Parathyroid adenoma (tissue), 2 donors: ENCODE results near the gene LHX6.
A peak's percentile ranks its signal among the peaks of the same experiment; 100 is the strongest.

Source experiments
- H2AFZ ChIP-seq: fragments of 300-600 bp; sonication (generic); one replicate; pipeline ENCODE4 v1.7.0; 2017; ENCODE audit warnings: antibody characterized with exemption, mild to moderate bottlenecking
- H3K27ac ChIP-seq: fragments of 300-600 bp; sonication (generic); one replicate; pipeline ENCODE4 v1.7.0; 2017
- H3K27me3 ChIP-seq: fragments of 300-600 bp; sonication (generic); one replicate; pipeline ENCODE4 v1.7.0; 2017; ENCODE audit warnings: low read length; ENCODE audit not compliant: control insufficient read depth, insufficient read depth
- H3K36me3 ChIP-seq: fragments of 300-600 bp; sonication (generic); one replicate; pipeline ENCODE4 v1.7.0; 2017; ENCODE audit warnings: low read length; ENCODE audit not compliant: control insufficient read depth, insufficient read depth
- H3K4me1 ChIP-seq: fragments of 300-600 bp; sonication (generic); one replicate; pipeline ENCODE4 v1.7.0; 2017; ENCODE audit warnings: control low read depth
- H3K4me2 ChIP-seq: fragments of 300-600 bp; sonication (generic); one replicate; pipeline ENCODE4 v1.7.0; 2017; ENCODE audit warnings: low read length
- H3K4me3 ChIP-seq: fragments of 300-600 bp; sonication (generic); one replicate; pipeline ENCODE4 v1.7.0; 2017; ENCODE audit warnings: low read depth, low read length
- H3K79me2 ChIP-seq: fragments of 300-600 bp; sonication (generic); one replicate; pipeline ENCODE4 v1.7.0; 2017; ENCODE audit warnings: control low read depth
- H3K9ac ChIP-seq: fragments of 300-600 bp; sonication (generic); one replicate; pipeline ENCODE4 v1.7.0; 2017; ENCODE audit warnings: mild to moderate bottlenecking
- H3K9me3 ChIP-seq: fragments of 300-600 bp; sonication (generic); one replicate; pipeline ENCODE4 v1.7.0; 2017; ENCODE audit warnings: low read length; ENCODE audit not compliant: control insufficient read depth
- CTCF ChIP-seq: fragments of 300-600 bp; sonication (generic); IDR thresholded peaks from one replicate; pipeline ENCODE4 v1.7.0; 2017; ENCODE audit warnings: antibody characterized with exemption, mild to moderate bottlenecking
- donor health status: primary hyperparathyroidism.

Gene LHX6

GRCh38 chr9:122252796-122253195 lies 24.0 kb upstream of the LHX6 start:
- Histone ChIP-seq H3K4me2 (no peak overlapping the region), H3K4me1 (no peaks in the 10 kb centered on the region), H3K27me3 (no peaks in the 10 kb centered on the region), H3K79me2 (no peaks in the 10 kb centered on the region), H2AFZ (no peak overlapping the region), H3K9ac (no peak overlapping the region), H3K9me3 (no peaks in the 10 kb centered on the region), H3K4me3 (no peak overlapping the region), H3K27ac (peak overlapping the region; percentile 17), H3K36me3 (no peaks in the 10 kb centered on the region)
- TF ChIP-seq CTCF: no peak

- Histone ChIP-seq H3K27ac (no peak overlapping the region), H3K9me3 (no peaks in the 10 kb centered on the region), H3K4me1 (no peaks in the 10 kb centered on the region), H3K4me3 (no peak overlapping the region), H3K27me3 (no peaks in the 10 kb centered on the region), H3K4me2 (no peak overlapping the region), H3K79me2 (no peaks in the 10 kb centered on the region), H3K36me3 (no peaks in the 10 kb centered on the region), H2AFZ (no peak overlapping the region), H3K9ac (no peak overlapping the region)
- TF ChIP-seq CTCF: no peak
Observed at GRCh38 chr9:122251351-122251750, 22.6 kb upstream of the LHX6 start.

- Histone ChIP-seq H3K9ac (no peak overlapping the region), H3K4me3 (no peak overlapping the region), H3K79me2 (no peaks in the 10 kb centered on the region), H3K27me3 (no peaks in the 10 kb centered on the region), H3K4me1 (no peaks in the 10 kb centered on the region), H3K36me3 (no peaks in the 10 kb centered on the region), H3K9me3 (no peaks in the 10 kb centered on the region), H2AFZ (no peak overlapping the region), H3K27ac (no peak overlapping the region), H3K4me2 (no peak overlapping the region)
- TF ChIP-seq CTCF: no peak
Observed at GRCh38 chr9:122248448-122248865, 19.7 kb upstream of the LHX6 start.

- H3K4me3 ChIP-seq: no peak overlapping the region
- H3K79me2 ChIP-seq: no peaks in the 10 kb centered on the region
- H3K4me1 ChIP-seq: no peaks in the 10 kb centered on the region
- no peaks in the 10 kb centered on the region for H3K27me3 ChIP-seq
- H3K4me2 ChIP-seq: no peak overlapping the region
- H2AFZ ChIP-seq: no peak overlapping the region
- H3K9me3 ChIP-seq: no peaks in the 10 kb centered on the region
- no peaks in the 10 kb centered on the region for H3K36me3 ChIP-seq
- H3K27ac ChIP-seq: no peak overlapping the region
- no peak overlapping the region for H3K9ac ChIP-seq
- no peak for TF ChIP-seq CTCF
Observed at GRCh38 chr9:122246666-122247065, 17.9 kb upstream of the LHX6 start.

GRCh38 chr9:122244349-122244748 lies 15.6 kb upstream of the LHX6 start:
- no peak overlapping the region for H3K4me3 ChIP-seq
- TF ChIP-seq CTCF: no peak
- H2AFZ ChIP-seq: no peak overlapping the region
- H3K27ac ChIP-seq: no peak overlapping the region
- H3K27me3 ChIP-seq: no peaks in the 10 kb centered on the region
- H3K9me3 ChIP-seq: no peaks in the 10 kb centered on the region
- no peaks in the 10 kb centered on the region for H3K36me3 ChIP-seq
- H3K9ac ChIP-seq: no peak overlapping the region
- no peaks in the 10 kb centered on the region for H3K4me1 ChIP-seq
- no peak overlapping the region for H3K4me2 ChIP-seq
- no peaks in the 10 kb centered on the region for H3K79me2 ChIP-seq
